HepG2 (cell line): ENCODE results near the gene RNF13. TPM values are rescaled to one million over a fixed set of nuclear protein-coding genes. Genes with fewer than 3 reads are reported as not detected.

Source experiments
- ATAC-seq: fragments of 200-7000 bp; cut with Tn5 transposase; 3 replicates; pipeline ENCODE4 v1.9.1; 2020; ENCODE audit warnings: mild to moderate bottlenecking, moderate library complexity
- BruUV-seq: library from RNA; stranded (reverse); fragments of 400-500 nt; replicated peaks from 2 replicates; lab custom pipeline; 2021; lab: Mats Ljungman, UMichigan
- CTCF ChIA-PET: fragments of 300-600 bp; formaldehyde crosslinking; extraction: SDS; loops from one replicate; lab custom pipeline; 2021; ENCODE audit warnings: low total read pairs, inconsistent platforms, low intra/inter-chr PET ratio; lab: Yijun Ruan, JAX
- POLR2A ChIA-PET: fragments of 350-600 bp; sonication (Branson Sonifier 250); formaldehyde crosslinking; loops from one replicate; lab custom pipeline; 2020; ENCODE audit warnings: antibody characterized with exemption, inconsistent platforms; lab: Yijun Ruan, JAX
- DNase-seq: peaks from one replicate; pipeline ENCODE4 v3.0.0-alpha.2; 2015; ENCODE audit warnings: low spot score
- FAIRE-seq: peaks from 3 replicates; lab custom pipeline; 2011; peaks lifted over from hg19 to GRCh38; lab: Jason Lieb, UNC
- H2AFZ ChIP-seq: one replicate; pipeline ENCODE4 v1.6.1; 2011; ENCODE audit warnings: low read length, inconsistent platforms
- H3K27ac ChIP-seq: fragments of 300-600 bp; 3 replicates; pipeline ENCODE4 v1.8.0; 2011; ENCODE audit warnings: mixed run types, mild to moderate bottlenecking, mixed read lengths, low read length, inconsistent platforms; ENCODE audit not compliant: insufficient read depth; ENCODE audit errors: extremely low read length
- H3K27me3 ChIP-seq, 2 experiments: fragments of 200-600 bp in 1 of 2; 2 replicates in 1 of 2; 3 replicates in 1 of 2; pipeline versions ENCODE4 v1.6.0 to v1.8.0; 2011; ENCODE audit warnings: low read length in 2 of 2, mild to moderate bottlenecking in 2 of 2, moderate library complexity in 2 of 2, inconsistent platforms in 1 of 2; ENCODE audit not compliant: insufficient read depth in 2 of 2, control insufficient read depth in 1 of 2
- H3K36me3 ChIP-seq, 2 experiments: fragments of 200-600 bp in 1 of 2; replicated peaks in 1 of 2; 2 replicates in 1 of 2; 3 replicates in 1 of 2; pipeline versions ENCODE4 v1.5.1 to v1.8.0; 2011; ENCODE audit warnings: low read length in 2 of 2, inconsistent platforms in 1 of 2; ENCODE audit not compliant: insufficient read depth in 2 of 2, control insufficient read depth in 1 of 2
- H3K4me1 ChIP-seq: 2 replicates; pipeline ENCODE4 v1.5.1; 2012; ENCODE audit warnings: low read length, inconsistent platforms; ENCODE audit not compliant: insufficient read depth
- H3K4me2 ChIP-seq: 2 replicates; pipeline ENCODE4 v1.6.0; 2011; ENCODE audit warnings: low read depth, low read length, inconsistent platforms
- H3K4me3 ChIP-seq, 3 experiments: fragments of 200-600 bp in 1 of 3; sonication (generic), shearing (Covaris generic) in 1 of 3; replicated peaks in 1 of 3; 2 replicates each; pipeline ENCODE4 v1.5.1; 2011 to 2016; ENCODE audit warnings: low read length in 3 of 3, inconsistent platforms in 2 of 3, low read depth in 2 of 3, mild to moderate bottlenecking in 2 of 3, control low read depth in 1 of 3, mixed read lengths in 1 of 3; ENCODE audit not compliant: insufficient read depth in 1 of 3
- H3K79me2 ChIP-seq: one replicate; pipeline ENCODE4 v1.6.1; 2011; ENCODE audit warnings: low read length, inconsistent platforms; ENCODE audit not compliant: insufficient read depth
- H3K9ac ChIP-seq: 2 replicates; pipeline ENCODE4 v1.6.0; 2011; ENCODE audit warnings: mild to moderate bottlenecking, low read depth, low read length, inconsistent platforms; ENCODE audit not compliant: insufficient read depth
- H3K9me3 ChIP-seq: 2 replicates; pipeline ENCODE4 v1.5.1; 2012; ENCODE audit warnings: mild to moderate bottlenecking, low read length
- H4K20me1 ChIP-seq: 2 replicates; pipeline ENCODE4 v1.6.0; 2011; ENCODE audit warnings: inconsistent platforms, mild to moderate bottlenecking, low read length, moderate library complexity; ENCODE audit not compliant: insufficient read depth
- GRHL1 ChIP-seq: sonication (generic); formaldehyde crosslinking; conservative IDR thresholded peaks from 2 replicates; pipeline ENCODE4 v1.8.0; 2022; ENCODE audit warnings: missing genetic modification reagents
- HNRNPL ChIP-seq: fragments of 200-400 bp; formaldehyde crosslinking; IDR thresholded peaks from 2 replicates; pipeline ENCODE4 v1.6.1; 2017; ENCODE audit warnings: mild to moderate bottlenecking, low read depth, low read length
- NFIB ChIP-seq: sonication (generic); formaldehyde crosslinking; IDR thresholded peaks from 2 replicates; pipeline ENCODE4 v1.9.0; 2021; ENCODE audit warnings: missing genetic modification reagents, mild to moderate bottlenecking, borderline replicate concordance
- NR3C1 ChIP-seq: sonication (generic); formaldehyde crosslinking; IDR thresholded peaks from 2 replicates; pipeline ENCODE4 v1.4.0; 2020; ENCODE audit warnings: missing genetic modification reagents
- PCBP2 ChIP-seq: fragments of 200-400 bp; formaldehyde crosslinking; optimal IDR thresholded peaks from 2 replicates; pipeline ENCODE3; 2018; ENCODE audit warnings: low read length, low read depth; ENCODE audit not compliant: poor library complexity, severe bottlenecking
- PITX1 ChIP-seq: sonication (generic); formaldehyde crosslinking; IDR thresholded peaks from 2 replicates; pipeline ENCODE4 v1.5.1; 2020; ENCODE audit warnings: mild to moderate bottlenecking, missing genetic modification reagents
- POLR2G ChIP-seq: fragments of 200-400 bp; formaldehyde crosslinking; IDR thresholded peaks from 2 replicates; pipeline ENCODE4 v1.6.1; 2018; ENCODE audit warnings: mild to moderate bottlenecking, low read depth, low read length, moderate library complexity
- ZBTB7A ChIP-seq: sonication (generic); formaldehyde crosslinking; IDR thresholded peaks from 2 replicates; pipeline ENCODE4 v1.8.0; 2022; ENCODE audit warnings: mild to moderate bottlenecking, missing genetic modification reagents
- ZNF274 ChIP-seq: sonication (generic); formaldehyde crosslinking; IDR thresholded peaks from 2 replicates; pipeline ENCODE4 v1.5.1; 2020; ENCODE audit warnings: mild to moderate bottlenecking, missing genetic modification reagents
- ZNF326 ChIP-seq: sonication (generic); formaldehyde crosslinking; IDR thresholded peaks from 2 replicates; pipeline ENCODE4 v1.4.0; 2020; ENCODE audit warnings: missing genetic modification reagents, borderline replicate concordance
- ZSCAN25 ChIP-seq: sonication (generic); formaldehyde crosslinking; IDR thresholded peaks from 2 replicates; pipeline ENCODE4 v1.8.0; 2022; ENCODE audit warnings: mild to moderate bottlenecking, missing genetic modification reagents
- WGBS: methylation state at CpG from one replicate; pipeline ENCODE4 v1.1.6; 2017; ENCODE audit warnings: low lambda C conversion rate; 5-methylcytosine and 5-hydroxymethylcytosine counted together
- in situ Hi-C: cut with HindIII; loops from 2 replicates; pipeline ENCODE4 v1.10.0; 2017; ENCODE audit warnings: low pct_unique_long_range_greater_than_20kb; ENCODE audit not compliant: extremely low pct_ligation_motif_present
- intact Hi-C: fragments of 100-400 bp; cut with micrococcal nuclease; formaldehyde crosslinking; loops from one replicate; pipeline ENCODE4 v1.10.0; 2022; ENCODE audit not compliant: unreplicated experiment
- polyA plus RNA-seq, 8 experiments: library from polyadenylated mRNA; depleted of rRNA in 3 of 8; stranded (reverse) in 7 of 8; unstranded in 1 of 8; fragments of >200 nt; fragmentation: Illumina TruSeq in 4 of 8; extraction: Trizol in 4 of 8; gene quantifications; 2 replicates each; pipeline versions ENCODE4 v1.2.1 to v1.2.3, GENCODE V29; 2011 to 2016; ENCODE audit warnings: low read depth in 4 of 8, missing spikeins in 1 of 8, mixed read lengths in 1 of 8; ENCODE audit not compliant: insufficient read depth in 1 of 8
- total RNA-seq, 5 experiments: library from RNA; depleted of rRNA; stranded (reverse); fragments of >200 nt; fragmentation: Illumina TruSeq; extraction: Trizol; gene quantifications; 2 replicates each; pipeline ENCODE4 v1.2.3, GENCODE V29; 2016; ENCODE audit warnings: low read depth in 1 of 5
- TF ChIP-seq, protein P1 (sequence below): sonication (generic); formaldehyde crosslinking; IDR thresholded peaks from 2 replicates; pipeline ENCODE4 v1.5.1; 2020; ENCODE audit warnings: missing genetic modification reagents, mild to moderate bottlenecking, borderline replicate concordance
- TF ChIP-seq, protein P2 (sequence below): sonication (generic); formaldehyde crosslinking; IDR thresholded peaks from 2 replicates; pipeline ENCODE4 v1.5.0; 2020; ENCODE audit warnings: missing genetic modification reagents, mild to moderate bottlenecking, borderline replicate concordance

Gene RNF13
- total and polyA plus RNA-seq, 2 of the 13 experiments (the other 11 are each of a cell fraction or from before 2014, with no cell fraction given) = 39.8 to 46.0 TPM

- TF ChIP-seq, protein P1, sequence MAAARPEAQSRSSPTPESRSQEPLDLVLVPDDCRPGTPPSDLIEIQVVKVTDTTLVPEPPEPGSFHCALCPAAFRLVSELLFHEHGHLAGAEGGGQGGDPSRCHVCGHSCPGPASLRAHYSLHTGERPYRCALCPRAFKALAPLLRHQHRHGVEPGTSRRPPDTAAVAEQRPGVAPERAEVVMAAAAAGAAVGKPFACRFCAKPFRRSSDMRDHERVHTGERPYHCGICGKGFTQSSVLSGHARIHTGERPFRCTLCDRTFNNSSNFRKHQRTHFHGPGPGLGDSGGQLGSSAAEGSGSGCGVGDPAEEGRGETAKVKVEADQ (CRISPR knock-in tag) = no peak
- TF ChIP-seq ZNF326 (no peak), POLR2G (no peak)
Observed at GRCh38 chr3:149815728-149816127, 2.7 kb downstream of the RNF13 start (continued).

- peaks cover 82% of the 10 kb centered on the region for H3K79me2 ChIP-seq
- no peak for TF ChIP-seq ZSCAN25 (CRISPR knock-in tag)
- no peak for TF ChIP-seq ZNF274 (CRISPR knock-in tag)
- TF ChIP-seq, all 625 proteins: peak for 0
- DNase-seq (no peak), FAIRE-seq (no peak), ATAC-seq (no peak)
- Histone ChIP-seq H3K4me3 (no peak overlapping the region), H2AFZ (no peak overlapping the region), H3K4me2 (peak overlapping the region; percentile 98), H3K27me3 (no peaks in the 10 kb centered on the region; a peak in 1 of 5 replicates), H3K27ac (no peak overlapping the region), H3K4me1 (peaks cover 52% of the 10 kb centered on the region), H3K9me3 (no peaks in the 10 kb centered on the region), H3K36me3 (no peaks in the 10 kb centered on the region), H4K20me1 (peaks cover 44% of the 10 kb centered on the region), H3K9ac (no peak overlapping the region)
- BruUV-seq = no TSS peak
- in situ Hi-C loops (no loop called here), intact Hi-C loops (no loop called here)
- ChIA-PET POLR2A (no interaction called here), CTCF (no interaction called here)
- 76% methylated on average over 3 of the region's 3 CpGs for WGBS
Observed at GRCh38 chr3:149816311-149816710, 3.3 kb downstream of the RNF13 start.

GRCh38 chr3:149816986-149817385 is 4.0 kb downstream of the RNF13 start:
- FAIRE-seq = no peak
- no peak overlapping the region for H3K4me2 ChIP-seq
- no peak overlapping the region for H2AFZ ChIP-seq
- no peaks in the 10 kb centered on the region for H3K9me3 ChIP-seq
- no peak for DNase-seq
- peaks cover 50% of the 10 kb centered on the region for H3K4me1 ChIP-seq
- H3K36me3 ChIP-seq = no peaks in the 10 kb centered on the region
- no peak overlapping the region for H3K9ac ChIP-seq
- no peaks in the 10 kb centered on the region; a peak in 1 of 5 replicates for H3K27me3 ChIP-seq
- in situ Hi-C loops = no loop called here
- H3K4me3 ChIP-seq = no peak overlapping the region
- no peak for ATAC-seq
- CTCF ChIA-PET = no interaction called here
- WGBS = 63% methylated on average over 2 of the region's 2 CpGs
- intact Hi-C loops = no loop called here
- H3K79me2 ChIP-seq = peaks cover 88% of the 10 kb centered on the region
- H3K27ac ChIP-seq = no peak overlapping the region
- no TSS peak for BruUV-seq
- H4K20me1 ChIP-seq = peaks cover 44% of the 10 kb centered on the region
- POLR2A ChIA-PET = no interaction called here
- no peak for TF ChIP-seq GRHL1 (CRISPR knock-in tag)
- TF ChIP-seq ZBTB7A (CRISPR knock-in tag) = no peak
- no peak for TF ChIP-seq HNRNPL
- no peak for TF ChIP-seq PITX1
- TF ChIP-seq, protein P2, sequence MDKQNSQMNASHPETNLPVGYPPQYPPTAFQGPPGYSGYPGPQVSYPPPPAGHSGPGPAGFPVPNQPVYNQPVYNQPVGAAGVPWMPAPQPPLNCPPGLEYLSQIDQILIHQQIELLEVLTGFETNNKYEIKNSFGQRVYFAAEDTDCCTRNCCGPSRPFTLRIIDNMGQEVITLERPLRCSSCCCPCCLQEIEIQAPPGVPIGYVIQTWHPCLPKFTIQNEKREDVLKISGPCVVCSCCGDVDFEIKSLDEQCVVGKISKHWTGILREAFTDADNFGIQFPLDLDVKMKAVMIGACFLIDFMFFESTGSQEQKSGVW (CRISPR knock-in tag) = no peak
- no peak for TF ChIP-seq PCBP2
- no peak for TF ChIP-seq NR3C1
- no peak for TF ChIP-seq NFIB (CRISPR knock-in tag)
